NB4 (cell line): ENCODE measurements around the gene TICRR.

Experiments
- DNase-seq: peaks from one replicate; pipeline ENCODE4 v3.0.0; 2010; ENCODE audit warnings: low read depth
- H3K4me3 ChIP-seq: one replicate; pipeline ENCODE4 v1.5.1; 2011; ENCODE audit warnings: mild to moderate bottlenecking, low read depth, low read length, moderate library complexity
- MYC ChIP-seq: IDR thresholded peaks from 2 replicates; pipeline ENCODE4 v1.6.1; 2011; ENCODE audit warnings: low read depth, low read length
- POLR2A ChIP-seq: IDR thresholded peaks from 2 replicates; pipeline ENCODE4 v1.6.1; 2011; ENCODE audit warnings: mild to moderate bottlenecking; ENCODE audit not compliant: insufficient read length; ENCODE audit errors: extremely low read depth
- TF ChIP-seq, protein P1 (sequence below): IDR thresholded peaks from 2 replicates; pipeline ENCODE4 v1.6.1; 2011; ENCODE audit warnings: low read depth, low read length
- TF ChIP-seq, protein P2 (sequence below): IDR thresholded peaks from one replicate; pipeline ENCODE4 v1.5.1; 2012; ENCODE audit warnings: low read depth, low read length

TICRR gene, protein sequence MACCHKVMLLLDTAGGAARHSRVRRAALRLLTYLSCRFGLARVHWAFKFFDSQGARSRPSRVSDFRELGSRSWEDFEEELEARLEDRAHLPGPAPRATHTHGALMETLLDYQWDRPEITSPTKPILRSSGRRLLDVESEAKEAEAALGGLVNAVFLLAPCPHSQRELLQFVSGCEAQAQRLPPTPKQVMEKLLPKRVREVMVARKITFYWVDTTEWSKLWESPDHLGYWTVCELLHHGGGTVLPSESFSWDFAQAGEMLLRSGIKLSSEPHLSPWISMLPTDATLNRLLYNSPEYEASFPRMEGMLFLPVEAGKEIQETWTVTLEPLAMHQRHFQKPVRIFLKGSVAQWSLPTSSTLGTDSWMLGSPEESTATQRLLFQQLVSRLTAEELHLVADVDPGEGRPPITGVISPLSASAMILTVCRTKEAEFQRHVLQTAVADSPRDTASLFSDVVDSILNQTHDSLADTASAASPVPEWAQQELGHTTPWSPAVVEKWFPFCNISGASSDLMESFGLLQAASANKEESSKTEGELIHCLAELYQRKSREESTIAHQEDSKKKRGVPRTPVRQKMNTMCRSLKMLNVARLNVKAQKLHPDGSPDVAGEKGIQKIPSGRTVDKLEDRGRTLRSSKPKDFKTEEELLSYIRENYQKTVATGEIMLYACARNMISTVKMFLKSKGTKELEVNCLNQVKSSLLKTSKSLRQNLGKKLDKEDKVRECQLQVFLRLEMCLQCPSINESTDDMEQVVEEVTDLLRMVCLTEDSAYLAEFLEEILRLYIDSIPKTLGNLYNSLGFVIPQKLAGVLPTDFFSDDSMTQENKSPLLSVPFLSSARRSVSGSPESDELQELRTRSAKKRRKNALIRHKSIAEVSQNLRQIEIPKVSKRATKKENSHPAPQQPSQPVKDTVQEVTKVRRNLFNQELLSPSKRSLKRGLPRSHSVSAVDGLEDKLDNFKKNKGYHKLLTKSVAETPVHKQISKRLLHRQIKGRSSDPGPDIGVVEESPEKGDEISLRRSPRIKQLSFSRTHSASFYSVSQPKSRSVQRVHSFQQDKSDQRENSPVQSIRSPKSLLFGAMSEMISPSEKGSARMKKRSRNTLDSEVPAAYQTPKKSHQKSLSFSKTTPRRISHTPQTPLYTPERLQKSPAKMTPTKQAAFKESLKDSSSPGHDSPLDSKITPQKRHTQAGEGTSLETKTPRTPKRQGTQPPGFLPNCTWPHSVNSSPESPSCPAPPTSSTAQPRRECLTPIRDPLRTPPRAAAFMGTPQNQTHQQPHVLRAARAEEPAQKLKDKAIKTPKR (N-terminal part only)

DNA sequence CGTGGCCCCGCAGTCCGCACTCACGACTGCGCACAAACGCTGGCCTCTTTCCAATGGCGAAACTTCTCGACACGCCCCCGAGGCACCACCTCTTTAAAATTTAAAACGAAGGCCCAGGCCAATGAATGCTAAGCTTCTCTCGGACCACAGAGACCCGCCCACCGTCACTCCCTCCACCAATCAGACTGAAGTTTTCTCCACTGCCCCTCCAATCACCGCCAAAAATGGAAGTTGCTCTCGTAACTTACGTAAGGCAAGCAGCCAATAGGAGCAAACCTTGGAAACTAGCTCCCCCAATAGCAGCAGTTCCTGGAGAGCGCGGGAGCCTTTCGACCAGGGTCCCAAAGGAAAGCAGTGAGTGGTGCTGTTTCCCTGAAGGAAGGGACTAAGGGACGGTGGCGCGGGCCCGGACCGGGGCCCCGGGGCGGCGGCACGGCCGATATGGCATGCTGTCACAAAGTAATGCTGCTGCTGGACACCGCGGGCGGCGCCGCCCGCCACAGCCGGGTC lies at the start of gene TICRR:
TICRR (plus strand) TSS at position 324 of the 510 bp plus-strand sequence; CDS start at position 442, 118 bp downstream.
- H3K4me3 ChIP-seq = peak within 1 kb of the TSS; percentile 85
- DNase-seq = peak; percentile 100

DNA sequence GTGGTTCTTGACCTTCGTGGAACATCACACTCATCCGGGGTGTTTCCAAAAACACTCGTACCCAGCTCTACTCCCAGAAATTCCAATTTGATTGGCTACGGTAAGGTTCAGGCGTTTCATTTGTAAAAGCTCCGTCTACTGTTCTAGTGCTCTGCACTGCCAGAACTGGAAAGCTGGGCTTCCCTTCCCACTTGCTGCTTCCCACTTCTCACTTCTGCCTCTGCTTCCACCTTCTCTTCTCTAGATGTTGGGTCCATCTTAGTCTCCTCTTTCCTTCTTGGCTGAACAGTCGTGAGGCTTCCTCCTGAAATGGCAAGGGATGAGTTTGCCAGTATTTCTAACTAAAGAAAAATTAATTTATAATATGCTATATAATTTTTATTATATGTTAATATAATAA lies 49.1 kb upstream of the TICRR start:
- no peak for DNase-seq
- no peak for TF ChIP-seq MYC
- TF ChIP-seq POLR2A = no peak
- TF ChIP-seq, protein P1, sequence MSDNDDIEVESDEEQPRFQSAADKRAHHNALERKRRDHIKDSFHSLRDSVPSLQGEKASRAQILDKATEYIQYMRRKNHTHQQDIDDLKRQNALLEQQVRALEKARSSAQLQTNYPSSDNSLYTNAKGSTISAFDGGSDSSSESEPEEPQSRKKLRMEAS = no peak
- TF ChIP-seq, protein P2, sequence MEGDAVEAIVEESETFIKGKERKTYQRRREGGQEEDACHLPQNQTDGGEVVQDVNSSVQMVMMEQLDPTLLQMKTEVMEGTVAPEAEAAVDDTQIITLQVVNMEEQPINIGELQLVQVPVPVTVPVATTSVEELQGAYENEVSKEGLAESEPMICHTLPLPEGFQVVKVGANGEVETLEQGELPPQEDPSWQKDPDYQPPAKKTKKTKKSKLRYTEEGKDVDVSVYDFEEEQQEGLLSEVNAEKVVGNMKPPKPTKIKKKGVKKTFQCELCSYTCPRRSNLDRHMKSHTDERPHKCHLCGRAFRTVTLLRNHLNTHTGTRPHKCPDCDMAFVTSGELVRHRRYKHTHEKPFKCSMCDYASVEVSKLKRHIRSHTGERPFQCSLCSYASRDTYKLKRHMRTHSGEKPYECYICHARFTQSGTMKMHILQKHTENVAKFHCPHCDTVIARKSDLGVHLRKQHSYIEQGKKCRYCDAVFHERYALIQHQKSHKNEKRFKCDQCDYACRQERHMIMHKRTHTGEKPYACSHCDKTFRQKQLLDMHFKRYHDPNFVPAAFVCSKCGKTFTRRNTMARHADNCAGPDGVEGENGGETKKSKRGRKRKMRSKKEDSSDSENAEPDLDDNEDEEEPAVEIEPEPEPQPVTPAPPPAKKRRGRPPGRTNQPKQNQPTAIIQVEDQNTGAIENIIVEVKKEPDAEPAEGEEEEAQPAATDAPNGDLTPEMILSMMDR = no peak
- H3K4me3 ChIP-seq = no peak overlapping the region

More for the DNA sequence above, at the start of gene TICRR:
- TF ChIP-seq, protein P2 = no peak
- TF ChIP-seq MYC = peak; percentile 95
- TF ChIP-seq POLR2A = peak; percentile 81
- TF ChIP-seq, protein P1 = peak; percentile 84

DNA sequence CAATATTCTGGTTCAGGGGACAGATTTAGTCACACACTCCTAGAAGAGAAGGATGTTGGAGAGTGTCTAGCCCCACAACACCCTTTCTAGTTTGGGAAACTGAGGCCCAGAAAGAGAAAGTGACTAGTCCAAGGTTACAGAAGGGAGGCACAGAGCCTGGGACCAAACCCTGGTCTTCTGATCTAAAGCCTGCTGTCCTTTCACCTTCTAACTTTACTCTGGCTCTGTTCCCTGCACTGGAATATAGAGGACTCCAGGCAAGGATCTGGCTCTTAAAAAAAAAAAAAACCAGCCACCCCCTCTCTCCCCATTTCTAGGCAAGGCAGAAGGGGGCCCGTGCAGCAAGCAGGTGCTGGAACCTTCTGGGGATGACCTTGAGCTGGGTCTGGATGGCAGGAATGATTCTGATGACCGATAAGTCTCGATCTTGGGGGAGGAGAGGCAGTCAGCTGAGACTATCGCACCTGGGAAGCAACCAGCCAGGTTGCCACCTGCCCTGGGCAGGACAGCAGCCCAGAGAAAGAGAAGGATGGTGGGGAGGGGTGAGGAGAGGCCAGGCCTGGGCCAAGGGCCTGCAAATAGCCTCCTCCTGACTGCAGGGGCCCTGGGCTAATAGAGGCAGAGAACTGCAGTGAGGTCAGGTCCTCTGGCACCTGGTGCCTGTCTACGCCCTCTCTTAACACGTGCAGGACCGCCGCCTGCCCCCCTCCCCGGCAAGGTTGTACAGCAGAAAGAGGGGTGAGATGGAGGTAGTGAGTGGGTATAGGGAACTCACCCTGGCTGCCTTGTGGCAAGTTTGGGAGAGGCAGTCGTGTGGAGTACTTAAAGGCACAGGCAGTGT lies 48.4 kb upstream of the TICRR start:
- TF ChIP-seq, protein P2 = no peak
- no peak for TF ChIP-seq MYC
- no peak for DNase-seq
- H3K4me3 ChIP-seq = no peak overlapping the region

DNA sequence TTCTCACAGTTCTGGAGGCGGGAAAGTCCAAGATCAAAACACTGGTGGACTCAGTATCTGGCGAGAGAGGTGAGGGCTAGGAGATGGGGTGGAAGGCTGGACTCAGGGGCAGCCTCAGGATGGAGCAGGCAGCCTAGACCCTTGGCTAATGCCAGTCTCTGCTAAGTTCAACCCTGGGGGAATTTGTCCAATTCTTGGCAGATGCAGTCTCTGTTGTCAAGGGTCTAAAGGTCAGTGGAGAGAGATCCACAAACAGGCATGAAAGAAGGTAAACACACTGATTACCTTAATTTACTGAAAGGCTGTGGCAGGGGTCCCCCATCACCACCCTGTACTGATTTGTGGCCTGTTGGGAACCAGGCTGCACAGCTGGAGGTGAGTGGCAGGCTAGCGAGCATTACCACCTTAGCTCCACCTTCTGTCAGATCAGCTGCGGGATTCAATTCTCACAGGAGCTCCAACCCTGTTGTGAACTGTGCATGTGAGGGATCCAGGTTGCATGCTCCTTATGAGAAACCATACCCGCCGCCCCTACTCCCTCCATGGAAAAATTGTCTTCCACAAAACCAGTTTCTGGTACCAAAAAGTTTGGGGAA lies 46.4 kb upstream of the TICRR start:
- no peak for TF ChIP-seq MYC
- TF ChIP-seq, protein P1 = no peak
- TF ChIP-seq, protein P2 = no peak
- no peak for TF ChIP-seq POLR2A
- no peak for DNase-seq
- H3K4me3 ChIP-seq = no peak overlapping the region
